ENCODE data around the gene RAB1B. TPM values are rescaled to one million over a fixed set of nuclear protein-coding genes. Genes with fewer than 3 reads are reported as not detected.

Gene RAB1B
- total and polyA plus RNA-seq, 2 donors (not counting 1 experiment from before 2014, with no cell fraction given): 77.1 to 77.8 TPM

- no peaks in the 10 kb centered on the region for H3K9me3 ChIP-seq (ENCODE audit: control extremely low read depth in 1 of 3, control insufficient read depth in 2 of 3, insufficient read depth in 1 of 3, low read length in 2 of 3)
- no peak overlapping the region for H2AFZ ChIP-seq (ENCODE audit: insufficient read depth, low read depth, low read length, poor library complexity, severe bottlenecking)
- WGBS (ENCODE audit: insufficient coverage): 98% methylated on average over 14 of the region's 14 CpGs
- no peak overlapping the region for H3K4me3 ChIP-seq (ENCODE audit: control extremely low read depth in 1 of 5, extremely low read depth in 1 of 5, insufficient read depth in 1 of 5, low read depth in 2 of 5, low read length in 4 of 5)
- H3K9ac ChIP-seq (ENCODE audit: low read length): no peak overlapping the region
- Mint-ChIP-seq H3K9me3 (ENCODE audit: insufficient read depth) (no peaks in the 10 kb centered on the region), H3K27me3 (no peaks in the 10 kb centered on the region), H3K4me1 (no peaks in the 10 kb centered on the region), H3K27ac (no peak overlapping the region), H3K4me3 (no peak overlapping the region)
- H3K27me3 ChIP-seq (replicated peaks in 1 of 4; ENCODE audit: control extremely low read depth in 1 of 4, control insufficient read depth in 3 of 4, insufficient read depth in 4 of 4, low read length in 3 of 4): no peaks in the 10 kb centered on the region
- H3K4me1 ChIP-seq (ENCODE audit: control insufficient read depth in 2 of 2, insufficient read depth in 2 of 2, low read length in 2 of 2): no peaks in the 10 kb centered on the region
- H3K4me2 ChIP-seq (replicated peaks; ENCODE audit: low read depth, low read length, poor library complexity, severe bottlenecking): no peak overlapping the region
- peaks cover 43% of the 10 kb centered on the region for H4K20me1 ChIP-seq (ENCODE audit: control insufficient read depth, insufficient read depth, low read length, poor library complexity, severe bottlenecking)
- CTCF ChIA-PET: no interaction called here
- peaks cover 1 to 85% of the 10 kb centered on the region in 2 experiments for H3K36me3 ChIP-seq (replicated peaks in 1 of 2; ENCODE audit: control extremely low read depth in 1 of 2, control insufficient read depth in 1 of 2, extremely low read depth in 1 of 2, insufficient read depth in 2 of 2, low read length in 1 of 2)
- peaks cover 8% of the 10 kb centered on the region for H3K79me2 ChIP-seq (ENCODE audit: control insufficient read depth, insufficient read depth, low read length)
- intact Hi-C loops (cut with micrococcal nuclease): no loop called here
- no peak overlapping the region for H3K27ac ChIP-seq (ENCODE audit: low read length in 2 of 2)
- POLR2A ChIA-PET: no interaction called here
- no peak for ATAC-seq (ENCODE audit: low read depth)
- no peak for TF ChIP-seq CTCF (IDR thresholded peaks at IDR 0.05)
- no peak for TF ChIP-seq EZH2 (IDR thresholded peaks at IDR 0.05; ENCODE audit: borderline replicate concordance, insufficient read depth, low read depth, low read length, poor library complexity, severe bottlenecking)
- DNase-seq: no peak
These were observed 37.5 kb upstream of the RAB1B start for GRCh38 chr11:66230978-66231377.

- Mint-ChIP-seq H3K9me3 (ENCODE audit: insufficient read depth) (no peaks in the 10 kb centered on the region), H3K4me3 (no peak overlapping the region), H3K27ac (no peak overlapping the region), H3K27me3 (no peaks in the 10 kb centered on the region), H3K4me1 (no peaks in the 10 kb centered on the region)
- Histone ChIP-seq H2AFZ (ENCODE audit: insufficient read depth, low read depth, low read length, poor library complexity, severe bottlenecking) (no peak overlapping the region), H3K27ac (ENCODE audit: low read length in 2 of 2) (no peak overlapping the region), H3K9me3 (ENCODE audit: control extremely low read depth in 1 of 3, control insufficient read depth in 2 of 3, insufficient read depth in 1 of 3, low read length in 2 of 3) (no peaks in the 10 kb centered on the region), H3K27me3 (replicated peaks in 1 of 4; ENCODE audit: control extremely low read depth in 1 of 4, control insufficient read depth in 3 of 4, insufficient read depth in 4 of 4, low read length in 3 of 4) (no peaks in the 10 kb centered on the region), H3K4me2 (replicated peaks; ENCODE audit: low read depth, low read length, poor library complexity, severe bottlenecking) (no peak overlapping the region), H3K79me2 (ENCODE audit: control insufficient read depth, insufficient read depth, low read length) (peaks cover 8% of the 10 kb centered on the region), H3K9ac (ENCODE audit: low read length) (no peak overlapping the region), H3K4me3 (ENCODE audit: control extremely low read depth in 1 of 5, extremely low read depth in 1 of 5, insufficient read depth in 1 of 5, low read depth in 2 of 5, low read length in 4 of 5) (no peak overlapping the region), H4K20me1 (ENCODE audit: control insufficient read depth, insufficient read depth, low read length, poor library complexity, severe bottlenecking) (peaks cover 43% of the 10 kb centered on the region), H3K4me1 (ENCODE audit: control insufficient read depth in 2 of 2, insufficient read depth in 2 of 2, low read length in 2 of 2) (no peaks in the 10 kb centered on the region), H3K36me3 (replicated peaks in 1 of 2; ENCODE audit: control extremely low read depth in 1 of 2, control insufficient read depth in 1 of 2, extremely low read depth in 1 of 2, insufficient read depth in 2 of 2, low read length in 1 of 2) (peaks cover 1 to 85% of the 10 kb centered on the region in 2 experiments)
- POLR2A ChIA-PET: no interaction called here
- CTCF ChIA-PET: no interaction called here
- 93% methylated on average over 7 of the region's 7 CpGs for WGBS (ENCODE audit: insufficient coverage)
- TF ChIP-seq CTCF (IDR thresholded peaks at IDR 0.05): no peak
- TF ChIP-seq EZH2 (IDR thresholded peaks at IDR 0.05; ENCODE audit: borderline replicate concordance, insufficient read depth, low read depth, low read length, poor library complexity, severe bottlenecking): no peak
- ATAC-seq (ENCODE audit: low read depth) (no peak), DNase-seq (no peak)
- intact Hi-C loops (cut with micrococcal nuclease): no loop called here
These were observed 36.9 kb upstream of the RAB1B start for GRCh38 chr11:66231561-66231960.

Measured in B cell (primary cell).